MM.1S (cell line): Measurements from ENCODE around the gene DGKK.

Experiments
- CTCF ChIP-seq: fragments of 300-600 bp; sonication (generic); IDR thresholded peaks from 2 replicates; pipeline ENCODE4 v1.5.1; 2016; ENCODE audit warnings: antibody characterized with exemption, low read length, mixed read lengths
- EZH2 ChIP-seq: fragments of 300-600 bp; sonication (generic); optimal IDR thresholded peaks from 2 replicates; pipeline ENCODE3; 2017; ENCODE audit warnings: low read depth, mild to moderate bottlenecking, antibody characterized with exemption, low read length, mixed read lengths

- TF ChIP-seq EZH2 (no peak), CTCF (no peak)
Measured at GRCh38 chrX:50431623-50432022, 39.0 kb downstream of the DGKK start.
